Measurements from ENCODE around the gene KLB.

The KLB gene

GRCh38 chr4:39469429-39470077 lies 62.8 kb downstream of the KLB start:
- H3K27ac ChIP-seq (ENCODE audit: low read length) = peak overlapping the region; percentile 3; the same call in 1 of the 2 replicates
- no peaks in the 10 kb centered on the region for H3K27me3 ChIP-seq (ENCODE audit: insufficient read depth, low read length, poor library complexity)
- no peak overlapping the region for H3K4me2 ChIP-seq (ENCODE audit: insufficient read depth, low read length)
- H3K9me3 ChIP-seq (ENCODE audit: insufficient read depth, low read length, severe bottlenecking) = no peaks in the 10 kb centered on the region
- peak; percentile 31 for DNase-seq
- peaks cover 7% of the 10 kb centered on the region for H3K4me1 ChIP-seq (ENCODE audit: insufficient read depth, low read length)
- no peak for TF ChIP-seq EZH2 (IDR thresholded peaks at IDR 0.05; ENCODE audit: borderline replicate concordance, low read depth, low read length, severe bottlenecking)
- TF ChIP-seq CTCF (IDR thresholded peaks at IDR 0.05; ENCODE audit: borderline replicate concordance, extremely low read depth, low read length, poor library complexity, severe bottlenecking) = peak; percentile 92
- no peaks in the 10 kb centered on the region for H3K79me2 ChIP-seq (ENCODE audit: insufficient read depth, low read length)
- peak; percentile 91 for ATAC-seq (ENCODE audit: insufficient read depth, low read depth)
- H4K20me1 ChIP-seq (ENCODE audit: insufficient read depth, low read length) = no peaks in the 10 kb centered on the region
- H3K9ac ChIP-seq (ENCODE audit: low read depth, low read length) = peak overlapping the region; percentile 29
- peaks cover 47% of the 10 kb centered on the region; the same call in 1 of the 2 replicates for H3K36me3 ChIP-seq (ENCODE audit: insufficient read depth, low read length)
- H3K4me3 ChIP-seq (ENCODE audit: low read depth in 1 of 2, low read length in 2 of 2) = no peak overlapping the region
- peak overlapping the region; percentile 64 for H2AFZ ChIP-seq (ENCODE audit: low read depth, low read length)

GRCh38 chr4:39470402-39470801 lies 63.7 kb downstream of the KLB start:
- peaks cover 7% of the 10 kb centered on the region for H3K4me1 ChIP-seq (ENCODE audit: insufficient read depth, low read length)
- TF ChIP-seq EZH2 (IDR thresholded peaks at IDR 0.05; ENCODE audit: borderline replicate concordance, low read depth, low read length, severe bottlenecking) (no peak), CTCF (IDR thresholded peaks at IDR 0.05; ENCODE audit: borderline replicate concordance, extremely low read depth, low read length, poor library complexity, severe bottlenecking) (no peak)
- H2AFZ ChIP-seq (ENCODE audit: low read depth, low read length) = no peak overlapping the region
- H3K9me3 ChIP-seq (ENCODE audit: insufficient read depth, low read length, severe bottlenecking) = no peaks in the 10 kb centered on the region
- no peaks in the 10 kb centered on the region for H3K79me2 ChIP-seq (ENCODE audit: insufficient read depth, low read length)
- no peak overlapping the region for H3K27ac ChIP-seq (ENCODE audit: low read length)
- no peaks in the 10 kb centered on the region for H4K20me1 ChIP-seq (ENCODE audit: insufficient read depth, low read length)
- H3K4me2 ChIP-seq (ENCODE audit: insufficient read depth, low read length) = no peak overlapping the region
- peaks cover 38% of the 10 kb centered on the region; the same call in 1 of the 2 replicates for H3K36me3 ChIP-seq (ENCODE audit: insufficient read depth, low read length)
- H3K9ac ChIP-seq (ENCODE audit: low read depth, low read length) = no peak overlapping the region
- DNase-seq (no peak), ATAC-seq (ENCODE audit: insufficient read depth, low read depth) (no peak)
- no peaks in the 10 kb centered on the region for H3K27me3 ChIP-seq (ENCODE audit: insufficient read depth, low read length, poor library complexity)
- no peak overlapping the region for H3K4me3 ChIP-seq (ENCODE audit: low read depth in 1 of 2, low read length in 2 of 2)

GRCh38 chr4:39472396-39472795 lies 65.7 kb downstream of the KLB start:
- no peak overlapping the region for H3K4me2 ChIP-seq (ENCODE audit: insufficient read depth, low read length)
- DNase-seq (no peak), ATAC-seq (ENCODE audit: insufficient read depth, low read depth) (no peak)
- no peaks in the 10 kb centered on the region for H4K20me1 ChIP-seq (ENCODE audit: insufficient read depth, low read length)
- no peak overlapping the region for H3K27ac ChIP-seq (ENCODE audit: low read length)
- no peak for TF ChIP-seq CTCF (IDR thresholded peaks at IDR 0.05; ENCODE audit: borderline replicate concordance, extremely low read depth, low read length, poor library complexity, severe bottlenecking)
- no peak for TF ChIP-seq EZH2 (IDR thresholded peaks at IDR 0.05; ENCODE audit: borderline replicate concordance, low read depth, low read length, severe bottlenecking)
- H3K9me3 ChIP-seq (ENCODE audit: insufficient read depth, low read length, severe bottlenecking) = no peaks in the 10 kb centered on the region
- H2AFZ ChIP-seq (ENCODE audit: low read depth, low read length) = no peak overlapping the region
- H3K27me3 ChIP-seq (ENCODE audit: insufficient read depth, low read length, poor library complexity) = no peaks in the 10 kb centered on the region
- no peak overlapping the region for H3K9ac ChIP-seq (ENCODE audit: low read depth, low read length)
- H3K79me2 ChIP-seq (ENCODE audit: insufficient read depth, low read length) = no peaks in the 10 kb centered on the region
- H3K4me1 ChIP-seq (ENCODE audit: insufficient read depth, low read length) = peaks cover 7% of the 10 kb centered on the region
- no peak overlapping the region for H3K4me3 ChIP-seq (ENCODE audit: low read depth in 1 of 2, low read length in 2 of 2)
- peaks cover 29% of the 10 kb centered on the region; the same call in 1 of the 2 replicates for H3K36me3 ChIP-seq (ENCODE audit: insufficient read depth, low read length)

All from DND-41 (cell line).